Stomach smooth muscle (tissue), 2 donors: ENCODE data around the gene PIK3CD.
"Not testable (repeated sequence)": the region's sequence is repeated elsewhere in the genome, so short reads cannot be mapped to it uniquely, and the experiment has no call there.

Experiments
- H3K27ac ChIP-seq: one replicate; pipeline ENCODE4 v1.7.0; 2013; ENCODE audit warnings: mild to moderate bottlenecking, low read length, inconsistent platforms
- H3K27me3 ChIP-seq, 2 donors: one replicate each; pipeline ENCODE4 v1.7.0; 2013; ENCODE audit warnings: low read length in 2 of 2; ENCODE audit not compliant: insufficient read depth in 2 of 2, control insufficient read depth in 1 of 2
- H3K36me3 ChIP-seq, 2 donors: one replicate each; pipeline ENCODE4 v1.7.0; 2013; ENCODE audit warnings: low read length in 2 of 2; ENCODE audit not compliant: control insufficient read depth in 2 of 2, insufficient read depth in 2 of 2
- H3K4me1 ChIP-seq: one replicate; pipeline ENCODE4 v1.7.0; 2013; ENCODE audit warnings: low read length; ENCODE audit not compliant: control insufficient read depth, insufficient read depth
- H3K4me3 ChIP-seq, 2 donors: one replicate each; pipeline ENCODE4 v1.7.0; 2013; ENCODE audit warnings: low read length in 2 of 2
- H3K9ac ChIP-seq, 2 donors: one replicate each; pipeline ENCODE4 v1.7.0; 2013; ENCODE audit warnings: low read length in 2 of 2, mild to moderate bottlenecking in 1 of 2
- H3K9me3 ChIP-seq, 2 donors: one replicate each; pipeline ENCODE4 v1.7.0; 2013; ENCODE audit warnings: low read length in 2 of 2; ENCODE audit not compliant: control insufficient read depth in 2 of 2
- donor health status: healthy.
- donor health status: Pancreatic carcinoma.

Gene PIK3CD

GRCh38 chr1:9711466-9712020 is 60.0 kb downstream of the PIK3CD start:
- no peak overlapping the region for H3K4me3 ChIP-seq
- H3K9me3 ChIP-seq = no peaks in the 10 kb centered on the region
- H3K4me1 ChIP-seq = no peaks in the 10 kb centered on the region
- H3K27ac ChIP-seq = no peak overlapping the region
- H3K9ac ChIP-seq = no peak overlapping the region
- peaks cover 5 to 14% of the 10 kb centered on the region in 2 donors for H3K36me3 ChIP-seq
- no peaks in the 10 kb centered on the region for H3K27me3 ChIP-seq

- not testable (repeated sequence) for H3K27ac ChIP-seq, H3K27me3 ChIP-seq, H3K9ac ChIP-seq, H3K4me3 ChIP-seq, H3K9me3 ChIP-seq, H3K4me1 ChIP-seq
- peaks cover 5 to 16% of the 10 kb centered on the region in 2 donors for H3K36me3 ChIP-seq
These were observed 61.2 kb downstream of the PIK3CD start for GRCh38 chr1:9712767-9713166.

GRCh38 chr1:9714257-9714718 is 62.8 kb downstream of the PIK3CD start:
- Histone ChIP-seq H3K36me3 (peaks cover 5 to 20% of the 10 kb centered on the region in 2 donors), H3K9ac (no peak overlapping the region), H3K4me1 (no peaks in the 10 kb centered on the region)

GRCh38 chr1:9715536-9716226 is 64.2 kb downstream of the PIK3CD start:
- H3K4me3 ChIP-seq = no peak overlapping the region
- no peak overlapping the region for H3K27ac ChIP-seq
- H3K9me3 ChIP-seq = no peaks in the 10 kb centered on the region
- H3K27me3 ChIP-seq = no peaks in the 10 kb centered on the region
- no peak overlapping the region for H3K9ac ChIP-seq
- peaks cover 5 to 15% of the 10 kb centered on the region in 2 donors for H3K36me3 ChIP-seq
- peaks cover 2% of the 10 kb centered on the region for H3K4me1 ChIP-seq

More at GRCh38 chr1:9714257-9714718, 62.8 kb downstream of the PIK3CD start:
- Histone ChIP-seq H3K4me3 (no peak overlapping the region), H3K9me3 (no peaks in the 10 kb centered on the region), H3K27me3 (no peaks in the 10 kb centered on the region), H3K27ac (no peak overlapping the region)

- Histone ChIP-seq H3K27me3 (no peaks in the 10 kb centered on the region), H3K27ac (no peak overlapping the region), H3K4me1 (peaks cover 2% of the 10 kb centered on the region), H3K9me3 (no peaks in the 10 kb centered on the region), H3K36me3 (peaks cover 5 to 15% of the 10 kb centered on the region in 2 donors), H3K4me3 (peak overlapping the region in 1 of 2 donors; percentile 15), H3K9ac (no peak overlapping the region)
These were observed 65.1 kb downstream of the PIK3CD start for GRCh38 chr1:9716404-9717192.

GRCh38 chr1:9717193-9718005 is 65.9 kb downstream of the PIK3CD start:
- peaks cover 2% of the 10 kb centered on the region for H3K4me1 ChIP-seq
- H3K9ac ChIP-seq = peak overlapping the region in 1 of 2 donors; percentile 20
- H3K4me3 ChIP-seq = peak overlapping the region in 1 of 2 donors; percentile 15
- no peak overlapping the region for H3K27ac ChIP-seq
- peaks cover 12 to 15% of the 10 kb centered on the region in 2 donors for H3K36me3 ChIP-seq
- H3K9me3 ChIP-seq = no peaks in the 10 kb centered on the region
- no peaks in the 10 kb centered on the region for H3K27me3 ChIP-seq

- Histone ChIP-seq H3K27me3 (no peaks in the 10 kb centered on the region), H3K9me3 (no peaks in the 10 kb centered on the region), H3K9ac (no peak overlapping the region), H3K4me3 (no peak overlapping the region), H3K36me3 (peaks cover 15 to 16% of the 10 kb centered on the region in 2 donors), H3K27ac (no peak overlapping the region), H3K4me1 (peaks cover 2% of the 10 kb centered on the region)
These were observed 66.6 kb downstream of the PIK3CD start for GRCh38 chr1:9718006-9718680.

GRCh38 chr1:9719978-9720722 is 68.6 kb downstream of the PIK3CD start:
- Histone ChIP-seq H3K9me3 (no peaks in the 10 kb centered on the region), H3K9ac (no peak overlapping the region), H3K27me3 (no peaks in the 10 kb centered on the region), H3K27ac (no peak overlapping the region), H3K4me1 (peaks cover 2% of the 10 kb centered on the region), H3K4me3 (no peak overlapping the region), H3K36me3 (peaks cover 20 to 24% of the 10 kb centered on the region in 2 donors)

GRCh38 chr1:9720785-9721605 is 69.5 kb downstream of the PIK3CD start:
- no peaks in the 10 kb centered on the region for H3K9me3 ChIP-seq
- no peak overlapping the region for H3K27ac ChIP-seq
- peaks cover 2% of the 10 kb centered on the region for H3K4me1 ChIP-seq
- peaks cover 20 to 23% of the 10 kb centered on the region in 2 donors for H3K36me3 ChIP-seq
- H3K4me3 ChIP-seq = no peak overlapping the region
- H3K9ac ChIP-seq = no peak overlapping the region
- no peaks in the 10 kb centered on the region for H3K27me3 ChIP-seq
